Fibroblast of mammary gland (primary cell): ENCODE results near the gene CDH4.

ENCODE experiments used
- DNase-seq: peaks from one replicate; pipeline ENCODE4 v3.0.0-alpha.2; 2010; ENCODE audit warnings: low read depth
- H3K4me3 ChIP-seq: 2 replicates; pipeline ENCODE4 v1.5.1; 2011; ENCODE audit warnings: low read depth, mild to moderate bottlenecking, low read length, moderate library complexity; ENCODE audit not compliant: control insufficient read depth
- CTCF ChIP-seq: conservative IDR thresholded peaks from 2 replicates; pipeline ENCODE4 v1.5.1; 2011; ENCODE audit warnings: low read depth, low read length, inconsistent platforms; ENCODE audit not compliant: control insufficient read depth, insufficient read depth

The CDH4 gene

GRCh38 chr20:61438285-61438684 is 186.2 kb downstream of the CDH4 start:
- TF ChIP-seq CTCF = no peak
- DNase-seq = no peak
- no peak overlapping the region for H3K4me3 ChIP-seq

- no peak overlapping the region for H3K4me3 ChIP-seq
- DNase-seq = no peak
- TF ChIP-seq CTCF = no peak
These were observed 187.2 kb downstream of the CDH4 start for GRCh38 chr20:61439251-61439650.

- no peak for TF ChIP-seq CTCF
- DNase-seq = no peak
- H3K4me3 ChIP-seq = no peak overlapping the region
These were observed 188.5 kb downstream of the CDH4 start for GRCh38 chr20:61440548-61441055.

- TF ChIP-seq CTCF = no peak
These were observed 189.5 kb downstream of the CDH4 start for GRCh38 chr20:61441537-61441936.

GRCh38 chr20:61442075-61442670 is 190.1 kb downstream of the CDH4 start:
- H3K4me3 ChIP-seq = no peak overlapping the region
- TF ChIP-seq CTCF = no peak
- no peak for DNase-seq

More at GRCh38 chr20:61441537-61441936, 189.5 kb downstream of the CDH4 start:
- DNase-seq = no peak
- H3K4me3 ChIP-seq = no peak overlapping the region

GRCh38 chr20:61442718-61443117 is 190.7 kb downstream of the CDH4 start:
- no peak for DNase-seq
- no peak for TF ChIP-seq CTCF

More at GRCh38 chr20:61442718-61443117, 190.7 kb downstream of the CDH4 start:
- no peak overlapping the region for H3K4me3 ChIP-seq
